HK-2 (cell line): ENCODE results near the gene H19.

ENCODE experiments used
- DNase-seq: peaks from one replicate; pipeline ENCODE4 v3.0.0-alpha.2; 2018; ENCODE audit not compliant: unreplicated experiment

H19 gene

GRCh38 chr11:1983601-1983961, 14.1 kb downstream of the H19 start:
- DNase-seq = no peak

- DNase-seq = no peak
Observed at GRCh38 chr11:1982873-1983600, 14.6 kb downstream of the H19 start.

- DNase-seq = no peak
Observed at GRCh38 chr11:1979607-1980006, 18.0 kb downstream of the H19 start.

GRCh38 chr11:1978720-1979473, 18.7 kb downstream of the H19 start:
- DNase-seq = no peak

GRCh38 chr11:1975185-1975584, 22.5 kb downstream of the H19 start:
- DNase-seq = no peak

GRCh38 chr11:1970956-1971355, 26.7 kb downstream of the H19 start:
- no peak for DNase-seq

- no peak for DNase-seq
Observed at GRCh38 chr11:1969776-1970175, 27.9 kb downstream of the H19 start.

GRCh38 chr11:1969035-1969434, 28.6 kb downstream of the H19 start:
- no peak for DNase-seq

- no peak for DNase-seq
Observed at GRCh38 chr11:1968454-1969002, 29.1 kb downstream of the H19 start.

GRCh38 chr11:1967641-1968225, 29.9 kb downstream of the H19 start:
- DNase-seq = no peak

- no peak for DNase-seq
Observed at GRCh38 chr11:1966531-1966930, 31.1 kb downstream of the H19 start.

GRCh38 chr11:1964955-1965354, 32.7 kb downstream of the H19 start:
- no peak for DNase-seq

- DNase-seq = no peak
Observed at GRCh38 chr11:1964348-1964747, 33.3 kb downstream of the H19 start.

- DNase-seq = no peak
Observed at GRCh38 chr11:1963864-1964263, 33.8 kb downstream of the H19 start.

- DNase-seq = no peak
Observed at GRCh38 chr11:1959786-1960185, 37.9 kb downstream of the H19 start.

GRCh38 chr11:1958367-1958766, 39.3 kb downstream of the H19 start:
- DNase-seq = no peak

GRCh38 chr11:1953489-1954266, 44.0 kb downstream of the H19 start:
- DNase-seq = no peak

- DNase-seq = no peak
Observed at GRCh38 chr11:1952806-1953482, 44.7 kb downstream of the H19 start.

- DNase-seq = no peak
Observed at GRCh38 chr11:1949922-1950321, 47.7 kb downstream of the H19 start.

- DNase-seq = no peak
Observed at GRCh38 chr11:1949302-1949701, 48.3 kb downstream of the H19 start.

GRCh38 chr11:1948389-1948788, 49.3 kb downstream of the H19 start:
- no peak for DNase-seq
